HCT116 (cell line): Measurements from ENCODE around the gene SORCS2. TPM values are rescaled to one million over a fixed set of nuclear protein-coding genes. Genes with fewer than 3 reads are reported as not detected.

ENCODE experiments used
- ATAC-seq: fragments of 200-7000 bp; cut with Tn5 transposase; 2 replicates; pipeline ENCODE4 v1.9.1; 2020; ENCODE audit warnings: mild to moderate bottlenecking, moderate library complexity
- BruUV-seq: library from RNA; stranded (reverse); fragments of 400-500 nt; replicated peaks from 2 replicates; lab custom pipeline; 2021; lab: Mats Ljungman, UMichigan
- CTCF ChIA-PET: fragments of 300-600 bp; sonication (Branson Sonifier 250); formaldehyde crosslinking; loops from one replicate; lab custom pipeline; 2021; ENCODE audit warnings: antibody characterized with exemption; lab: Charles Lee
- POLR2A ChIA-PET: fragments of 300-600, 350-600 bp; sonication (Branson Sonifier 250); formaldehyde crosslinking; loops from one replicate; lab custom pipeline; 2021; ENCODE audit warnings: antibody characterized with exemption; lab: Charles Lee
- RAD21 ChIA-PET, 2 experiments: fragments of 300-600 bp; sonication (Branson Sonifier 250); formaldehyde crosslinking; loops; one replicate each; lab custom pipeline; 2023; ENCODE audit warnings: low total read pairs in 2 of 2; ENCODE audit not compliant: uncharacterized antibody in 2 of 2, unreplicated experiment in 2 of 2, low non-redundant PET in 1 of 2; lab: Charles Lee
- DNase-seq: peaks from one replicate; pipeline ENCODE4 v3.0.0-alpha.2; 2010; ENCODE audit warnings: low read depth, low spot score
- H2AFZ ChIP-seq: fragments of 200-600 bp; shearing (Covaris generic), sonication (generic); 2 replicates; pipeline ENCODE4 v1.6.1; 2017; ENCODE audit warnings: low read depth, mixed run types, mixed read lengths, antibody characterized with exemption, low read length; ENCODE audit not compliant: poor library complexity, severe bottlenecking
- H3K27ac ChIP-seq: 2 replicates; pipeline ENCODE4 v1.5.1; 2012; ENCODE audit warnings: low read depth, low read length
- H3K27me3 ChIP-seq: fragments of 200-600 bp; sonication (generic); 2 replicates; pipeline ENCODE4 v1.6.1; 2016; ENCODE audit warnings: mixed run types, low read length, mixed read lengths; ENCODE audit not compliant: insufficient read depth
- H3K36me3 ChIP-seq, 2 experiments: fragments of 200-500 bp in 1 of 2; fragments of 200-600 bp in 1 of 2; sonication (Bioruptor generic) in 1 of 2; sonication (generic) in 1 of 2; 2 replicates each; pipeline versions ENCODE4 v1.5.1 to v1.6.1; 2014 to 2016; ENCODE audit warnings: low read length in 2 of 2, inconsistent platforms in 1 of 2, mixed read lengths in 1 of 2, mixed run types in 1 of 2; ENCODE audit not compliant: insufficient read depth in 2 of 2, control insufficient read depth in 1 of 2
- H3K4me1 ChIP-seq, 2 experiments: fragments of 200-600 bp in 1 of 2; sonication (generic) in 1 of 2; 2 replicates each; pipeline versions ENCODE4 v1.5.1 to v1.6.1; 2012 to 2017; ENCODE audit warnings: low read length in 2 of 2, inconsistent platforms in 1 of 2, mild to moderate bottlenecking in 1 of 2, mixed read lengths in 1 of 2, mixed run types in 1 of 2, moderate library complexity in 1 of 2; ENCODE audit not compliant: insufficient read depth in 2 of 2, control insufficient read depth in 1 of 2
- H3K4me2 ChIP-seq: fragments of 200-600 bp; sonication (generic); 2 replicates; pipeline ENCODE4 v1.6.1; 2017; ENCODE audit warnings: mixed run types, low read length, mixed read lengths
- H3K4me3 ChIP-seq, 2 experiments: fragments of 200-600 bp in 1 of 2; sonication (generic) in 1 of 2; replicated peaks in 1 of 2; 2 replicates each; pipeline ENCODE4 v1.5.1; 2011 to 2016; ENCODE audit warnings: low read length in 2 of 2, control low read depth in 1 of 2, low read depth in 1 of 2, mild to moderate bottlenecking in 1 of 2, mixed read lengths in 1 of 2, mixed run types in 1 of 2
- H3K79me2 ChIP-seq: fragments of 200-600 bp; sonication (generic); 2 replicates; pipeline ENCODE4 v1.6.1; 2017; ENCODE audit warnings: mild to moderate bottlenecking, mixed run types, low read length, moderate library complexity, mixed read lengths; ENCODE audit not compliant: insufficient read depth
- H3K9ac ChIP-seq: fragments of 200-600 bp; sonication (generic); 2 replicates; pipeline ENCODE4 v1.6.1; 2016; ENCODE audit warnings: low read length, mixed read lengths
- H3K9me2 ChIP-seq: fragments of 200-600 bp; sonication (generic), shearing (Covaris generic); 2 replicates; pipeline ENCODE4 v1.6.1; 2017; ENCODE audit warnings: mixed run types, mild to moderate bottlenecking, moderate library complexity; ENCODE audit not compliant: insufficient read depth
- H3K9me3 ChIP-seq, 2 experiments: fragments of 200-500 bp in 1 of 2; fragments of 200-600 bp in 1 of 2; sonication (Bioruptor generic) in 1 of 2; sonication (generic) in 1 of 2; 2 replicates each; pipeline ENCODE4 v1.6.1; 2014 to 2017; ENCODE audit warnings: low read length in 2 of 2, mixed read lengths in 2 of 2, inconsistent platforms in 1 of 2, low read depth in 1 of 2, mild to moderate bottlenecking in 1 of 2, mixed run types in 1 of 2, moderate library complexity in 1 of 2; ENCODE audit not compliant: control insufficient read depth in 1 of 2, insufficient read depth in 1 of 2
- H4K20me1 ChIP-seq: fragments of 200-600 bp; sonication (generic), shearing (Covaris generic); 2 replicates; pipeline ENCODE4 v1.6.1; 2017; ENCODE audit warnings: mixed run types, mild to moderate bottlenecking, moderate library complexity; ENCODE audit not compliant: insufficient read depth
- ATF3 ChIP-seq: IDR thresholded peaks from 2 replicates; pipeline ENCODE4 v1.6.1; 2012
- CTCF ChIP-seq, 3 experiments: fragments of 200-600 bp in 1 of 3; sonication (generic) in 1 of 3; IDR thresholded peaks in 2 of 3; conservative IDR thresholded peaks in 1 of 3; 2 replicates each; pipeline ENCODE4 v1.5.1; 2012 to 2017; ENCODE audit warnings: low read depth in 2 of 3, low read length in 2 of 3, antibody characterized with exemption in 1 of 3, borderline replicate concordance in 1 of 3, control low read depth in 1 of 3, mild to moderate bottlenecking in 1 of 3, mixed read lengths in 1 of 3, mixed run types in 1 of 3, moderate library complexity in 1 of 3; ENCODE audit not compliant: insufficient read depth in 1 of 3
- EGR1 ChIP-seq: IDR thresholded peaks from 2 replicates; pipeline ENCODE4 v1.6.1; 2012; ENCODE audit warnings: low read depth
- ELF1 ChIP-seq: IDR thresholded peaks from 2 replicates; pipeline ENCODE4 v1.6.1; 2012; ENCODE audit warnings: low read depth, borderline replicate concordance
- EZH2 ChIP-seq: fragments of 200-600 bp; sonication (generic); IDR thresholded peaks from 2 replicates; pipeline ENCODE4 v1.6.1; 2017; ENCODE audit warnings: antibody characterized with exemption, mixed run types
- MAX ChIP-seq: IDR thresholded peaks from 2 replicates; pipeline ENCODE4 v1.6.1; 2012
- POLR2AphosphoS5 ChIP-seq: IDR thresholded peaks from 2 replicates; pipeline ENCODE4 v1.6.1; 2011; ENCODE audit warnings: mild to moderate bottlenecking, low read depth, low read length, moderate library complexity
- REST ChIP-seq: IDR thresholded peaks from 2 replicates; pipeline ENCODE4 v1.6.1; 2012; ENCODE audit warnings: low read depth
- SIN3A ChIP-seq: IDR thresholded peaks from 2 replicates; pipeline ENCODE4 v1.6.1; 2012; ENCODE audit warnings: low read depth
- SP1 ChIP-seq: IDR thresholded peaks from 2 replicates; pipeline ENCODE4 v1.6.1; 2012; ENCODE audit warnings: low read depth
- SRF ChIP-seq: IDR thresholded peaks from 2 replicates; pipeline ENCODE4 v1.6.1; 2012; ENCODE audit warnings: low read depth
- ZBTB33 ChIP-seq: IDR thresholded peaks from 2 replicates; pipeline ENCODE4 v1.6.1; 2011; ENCODE audit warnings: mild to moderate bottlenecking, low read length, moderate library complexity; ENCODE audit not compliant: insufficient replicate concordance; ENCODE audit errors: extremely low read depth
- ZFX ChIP-seq: fragments of 450-650 bp; IDR thresholded peaks from 2 replicates; pipeline ENCODE4 v1.6.1; 2017
- ZNF274 ChIP-seq: fragments of 200-500 bp; sonication (Bioruptor generic); IDR thresholded peaks from 2 replicates; pipeline ENCODE4 v1.6.1; 2014; ENCODE audit warnings: mild to moderate bottlenecking, low read depth, low read length, inconsistent platforms
- intact Hi-C: fragments of 100-400 bp; cut with micrococcal nuclease; formaldehyde crosslinking; loops from 2 replicates; pipeline ENCODE4 v1.10.0; 2022
- total RNA-seq: library from RNA; stranded (reverse); gene quantifications from one replicate; pipeline ENCODE4 v1.2.1, GENCODE V29; 2021; ENCODE audit not compliant: unreplicated experiment

Gene SORCS2
- total RNA-seq, 1 experiment from 2014 or later: 0.37 TPM

- TF ChIP-seq ZBTB33: no peak
Measured at GRCh38 chr4:7450775-7451433, 258.6 kb downstream of the SORCS2 start (continued).

GRCh38 chr4:7451434-7451789 is 259.1 kb downstream of the SORCS2 start:
- peaks cover 7% of the 10 kb centered on the region; the same call in 1 of the 2 replicates for H3K27me3 ChIP-seq
- ChIA-PET POLR2A (no interaction called here), CTCF (no interaction called here), RAD21 (no interaction called here)
- intact Hi-C loops: no loop called here
- H3K4me1 ChIP-seq: no peaks in the 10 kb centered on the region
- H3K4me2 ChIP-seq: no peak overlapping the region
- no peaks in the 10 kb centered on the region for H3K79me2 ChIP-seq
- no peak overlapping the region for H3K9ac ChIP-seq
- no TSS peak for BruUV-seq
- no peak for ATAC-seq
- no peak for DNase-seq
- no peaks in the 10 kb centered on the region for H3K9me3 ChIP-seq
- no peak overlapping the region for H2AFZ ChIP-seq
- H4K20me1 ChIP-seq: no peaks in the 10 kb centered on the region
- no peaks in the 10 kb centered on the region for H3K9me2 ChIP-seq
- H3K4me3 ChIP-seq: no peak overlapping the region
- H3K36me3 ChIP-seq: no peaks in the 10 kb centered on the region
- H3K27ac ChIP-seq: no peak overlapping the region
- no peak for TF ChIP-seq ZBTB33
- TF ChIP-seq MAX: no peak
- TF ChIP-seq REST: no peak
- no peak for TF ChIP-seq ELF1
- TF ChIP-seq SIN3A: no peak
- no peak for TF ChIP-seq ATF3
- TF ChIP-seq SRF: no peak
- no peak for TF ChIP-seq ZNF274
- TF ChIP-seq SP1: no peak
- no peak for TF ChIP-seq CTCF (IDR thresholded peaks at IDR 0.05 in 2 of 3, conservative IDR thresholded peaks at IDR 0.05 in 1 of 3; ENCODE audit: borderline replicate concordance in 1 of 3, insufficient read depth in 1 of 3, low read depth in 2 of 3, low read length in 2 of 3)
- no peak for TF ChIP-seq POLR2AphosphoS5
- TF ChIP-seq EGR1: no peak
- TF ChIP-seq EZH2: no peak
- no peak for TF ChIP-seq ZFX
